PFSK-1 (cell line): ENCODE measurements around the gene OR51V1.

ENCODE experiments used
- FOXP2 ChIP-seq: optimal IDR thresholded peaks from 2 replicates; pipeline ENCODE3; 2011; ENCODE audit warnings: borderline replicate concordance, control low read depth, inconsistent platforms; ENCODE audit not compliant: insufficient read depth; ENCODE audit errors: extremely low read length, extremely low read depth
- POLR2AphosphoS5 ChIP-seq: IDR thresholded peaks from 2 replicates; pipeline ENCODE4 v1.6.1; 2012; ENCODE audit warnings: low read depth, mild to moderate bottlenecking, control low read depth, low read length, moderate library complexity
- REST ChIP-seq, 2 experiments: IDR thresholded peaks; 2 replicates each; pipeline versions ENCODE4 v1.6.1 to v1.8.0; 2011 to 2012; ENCODE audit warnings: low read depth in 2 of 2, low read length in 2 of 2, control low read depth in 1 of 2, inconsistent platforms in 1 of 2, mild to moderate bottlenecking in 1 of 2, moderate library complexity in 1 of 2; ENCODE audit not compliant: insufficient read depth in 1 of 2
- SIN3A ChIP-seq: IDR thresholded peaks from 2 replicates; pipeline ENCODE4 v1.6.1; 2012; ENCODE audit warnings: mild to moderate bottlenecking, low read length, moderate library complexity, borderline replicate concordance; ENCODE audit not compliant: insufficient read depth
- TAF1 ChIP-seq: IDR thresholded peaks from 2 replicates; pipeline ENCODE4 v1.6.1; 2012; ENCODE audit warnings: low read length, control low read depth, borderline replicate concordance; ENCODE audit not compliant: insufficient read depth

Gene OR51V1

GRCh38 chr11:5245155-5245554 lies 44.7 kb upstream of the OR51V1 start:
- TF ChIP-seq FOXP2, result no peak
- TF ChIP-seq SIN3A, result no peak
- no peak for TF ChIP-seq TAF1
- no peak for TF ChIP-seq POLR2AphosphoS5
- no peak for TF ChIP-seq REST (IDR thresholded peaks at IDR 0.05; ENCODE audit: insufficient read depth in 1 of 2, low read depth in 2 of 2, low read length in 2 of 2)

- TF ChIP-seq POLR2AphosphoS5 (no peak), SIN3A (no peak), REST (IDR thresholded peaks at IDR 0.05; ENCODE audit: insufficient read depth in 1 of 2, low read depth in 2 of 2, low read length in 2 of 2) (no peak)
Measured at GRCh38 chr11:5243816-5244180, 43.3 kb upstream of the OR51V1 start.

- TF ChIP-seq FOXP2 (no peak), TAF1 (no peak), POLR2AphosphoS5 (no peak), SIN3A (no peak), REST (IDR thresholded peaks at IDR 0.05; ENCODE audit: insufficient read depth in 1 of 2, low read depth in 2 of 2, low read length in 2 of 2) (no peak)
Measured at GRCh38 chr11:5242933-5243815, 42.7 kb upstream of the OR51V1 start.

- TF ChIP-seq FOXP2, result no peak
- TF ChIP-seq POLR2AphosphoS5, result no peak
- TF ChIP-seq REST (IDR thresholded peaks at IDR 0.05; ENCODE audit: insufficient read depth in 1 of 2, low read depth in 2 of 2, low read length in 2 of 2), result no peak
- no peak for TF ChIP-seq SIN3A
- no peak for TF ChIP-seq TAF1
Measured at GRCh38 chr11:5242208-5242607, 41.7 kb upstream of the OR51V1 start.

GRCh38 chr11:5241458-5241857 lies 41.0 kb upstream of the OR51V1 start:
- TF ChIP-seq TAF1 (no peak), POLR2AphosphoS5 (no peak), SIN3A (no peak), REST (IDR thresholded peaks at IDR 0.05; ENCODE audit: insufficient read depth in 1 of 2, low read depth in 2 of 2, low read length in 2 of 2) (no peak), FOXP2 (no peak)
